IPS-20b (cell line): ENCODE data around the gene QRSL1.
A peak's percentile ranks its signal among the peaks of the same experiment; 100 is the strongest.
"Not testable (repeated sequence)": the region's sequence is repeated elsewhere in the genome, so short reads cannot be mapped to it uniquely, and the experiment has no call there.

Experiments
- H3K27ac ChIP-seq: one replicate; pipeline ENCODE4 v1.5.1; 2013; ENCODE audit warnings: low read length
- H3K27me3 ChIP-seq: 2 replicates; pipeline ENCODE4 v1.6.1; 2013; ENCODE audit warnings: mild to moderate bottlenecking, low read length, inconsistent platforms; ENCODE audit not compliant: insufficient read depth
- H3K36me3 ChIP-seq: 2 replicates; pipeline ENCODE4 v1.6.1; 2013; ENCODE audit warnings: low read depth, mild to moderate bottlenecking, inconsistent platforms, low read length, moderate library complexity; ENCODE audit not compliant: insufficient read depth
- H3K4me1 ChIP-seq: 2 replicates; pipeline ENCODE4 v1.6.1; 2013; ENCODE audit warnings: mild to moderate bottlenecking, control low read depth, inconsistent platforms, low read length, moderate library complexity; ENCODE audit not compliant: insufficient read depth
- H3K4me3 ChIP-seq: 2 replicates; pipeline ENCODE4 v1.5.1; 2013; ENCODE audit warnings: mild to moderate bottlenecking, low read length, inconsistent platforms
- H3K9ac ChIP-seq: 2 replicates; pipeline ENCODE4 v1.6.1; 2013; ENCODE audit warnings: low read depth, mild to moderate bottlenecking, inconsistent platforms, low read length, moderate library complexity
- H3K9me3 ChIP-seq: 2 replicates; pipeline ENCODE4 v1.6.1; 2013; ENCODE audit warnings: mild to moderate bottlenecking, low read depth, low read length, inconsistent platforms; ENCODE audit not compliant: insufficient read depth

Gene QRSL1

DNA sequence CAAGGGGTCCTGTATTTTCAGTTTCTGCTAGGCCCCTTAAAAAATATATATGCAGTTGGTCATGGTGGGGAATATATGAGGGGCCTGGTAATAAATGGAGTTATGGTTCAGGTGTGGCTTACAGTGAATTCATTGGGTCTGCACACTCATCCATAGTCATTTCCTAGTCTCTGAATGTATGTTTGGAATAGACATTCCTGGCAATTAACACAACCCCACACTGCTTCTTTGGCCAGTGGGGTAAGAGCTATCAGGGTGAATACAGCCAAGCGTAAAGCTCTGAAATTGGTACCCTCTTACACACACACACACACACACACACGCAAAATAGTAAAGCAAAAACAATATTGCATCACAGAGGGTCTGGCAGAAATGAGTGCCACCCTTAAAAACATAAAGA, 56.5 kb downstream of the QRSL1 start:
- Histone ChIP-seq H3K4me3 (no peak overlapping the region), H3K4me1 (peaks cover 6% of the 10 kb centered on the region; the same call in 1 of the 2 replicates), H3K27me3 (no peaks in the 10 kb centered on the region), H3K27ac (no peak overlapping the region), H3K9ac (no peak overlapping the region), H3K36me3 (no peaks in the 10 kb centered on the region), H3K9me3 (no peaks in the 10 kb centered on the region)

DNA sequence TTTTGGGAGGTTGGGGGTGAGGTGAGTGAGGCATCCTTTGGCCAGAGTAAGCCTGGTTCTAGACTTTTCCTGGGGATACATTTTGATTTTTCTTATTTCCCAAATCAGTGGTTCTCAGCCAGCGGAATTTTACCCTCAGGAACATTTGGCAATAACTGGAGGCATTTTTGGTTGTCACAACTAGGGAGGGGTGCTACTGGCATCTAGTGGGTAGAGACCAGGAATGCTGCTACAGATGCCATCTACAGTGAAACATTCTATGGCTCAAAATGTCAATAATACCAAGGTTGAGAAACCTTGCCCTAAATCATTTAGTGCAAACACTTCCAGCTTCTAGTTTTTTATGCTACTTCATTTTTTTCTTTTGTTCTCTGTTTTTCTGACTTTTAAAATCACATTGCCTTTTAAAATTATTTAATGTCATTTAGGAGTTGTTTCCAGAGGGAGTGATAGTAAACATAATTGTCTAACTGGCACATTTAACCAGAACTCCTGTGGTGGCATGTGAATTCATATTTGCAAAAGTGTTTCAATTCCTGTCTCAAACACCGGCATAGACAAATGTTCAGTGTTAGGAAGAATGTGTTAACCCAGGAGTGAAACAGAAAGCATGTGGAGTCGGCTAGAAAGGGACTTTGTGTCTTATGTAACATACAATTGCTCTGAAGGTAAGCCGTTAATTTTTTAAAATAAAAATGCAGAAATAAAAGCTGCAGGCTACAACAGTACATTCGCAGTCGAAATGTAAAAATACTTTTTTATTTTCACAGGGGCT, 59.0 kb downstream of the QRSL1 start:
- Histone ChIP-seq H3K27me3 (no peaks in the 10 kb centered on the region), H3K9ac (no peak overlapping the region), H3K4me3 (no peak overlapping the region), H3K4me1 (peaks cover 25% of the 10 kb centered on the region), H3K9me3 (no peaks in the 10 kb centered on the region), H3K36me3 (no peaks in the 10 kb centered on the region), H3K27ac (no peak overlapping the region)

DNA sequence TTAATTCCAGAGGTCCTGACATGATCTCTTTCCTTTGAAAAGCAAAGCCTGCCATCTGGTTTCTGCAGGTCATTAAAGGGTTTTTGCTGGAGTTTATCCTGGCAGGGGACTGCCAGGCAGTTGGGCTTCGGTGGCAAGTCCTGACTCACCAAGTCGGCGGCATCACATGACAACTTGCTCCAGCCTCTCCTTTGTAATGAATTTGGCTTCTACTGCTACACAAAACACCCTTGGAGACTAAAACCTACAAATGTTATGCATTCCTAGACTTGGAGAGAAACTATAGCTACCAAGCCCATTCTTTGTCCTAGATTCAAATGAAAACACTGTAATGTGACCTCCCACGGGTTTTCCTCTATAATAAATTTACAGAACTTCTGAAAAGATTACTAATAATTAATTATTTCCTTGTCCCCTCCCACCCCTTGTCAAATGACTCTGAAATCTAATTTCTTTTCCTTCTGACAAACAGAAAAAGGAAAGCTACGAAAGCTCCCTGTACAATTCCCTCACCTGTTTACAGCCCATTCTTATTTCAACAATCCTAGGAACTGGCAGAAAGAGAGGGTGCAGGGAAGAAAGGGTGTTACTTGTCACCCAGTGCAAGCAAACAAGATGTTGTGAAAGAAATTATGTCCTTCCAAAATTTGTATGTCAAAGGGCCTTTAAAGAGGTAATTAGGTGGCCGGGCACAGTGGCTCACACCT, 62.9 kb downstream of the QRSL1 start:
- peak overlapping the region; percentile 58; the same call in 1 of the 2 replicates for H3K9ac ChIP-seq
- no peaks in the 10 kb centered on the region for H3K36me3 ChIP-seq
- no peak overlapping the region for H3K4me3 ChIP-seq
- H3K27ac ChIP-seq = no peak overlapping the region
- no peaks in the 10 kb centered on the region for H3K27me3 ChIP-seq
- H3K4me1 ChIP-seq = peaks cover 34% of the 10 kb centered on the region
- H3K9me3 ChIP-seq = no peaks in the 10 kb centered on the region

DNA sequence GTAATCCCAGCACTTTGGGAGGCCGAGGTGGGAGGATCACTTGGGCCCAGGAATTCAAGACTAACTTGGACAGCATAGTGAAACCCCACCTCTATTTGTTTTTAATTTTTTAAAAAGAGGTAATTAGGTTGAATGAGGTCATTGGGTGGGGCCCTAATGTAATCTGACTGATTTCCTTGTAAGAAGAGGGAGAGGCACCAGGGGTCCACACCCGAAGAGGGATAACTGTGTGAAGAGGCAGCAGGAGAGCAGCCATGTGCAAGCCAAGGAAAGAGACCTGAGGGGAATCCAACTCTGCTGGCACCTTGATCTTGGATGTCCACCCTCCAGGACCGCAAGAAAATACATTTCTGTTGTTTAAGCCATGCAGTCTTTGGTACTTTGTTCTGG, 63.4 kb downstream of the QRSL1 start:
- Histone ChIP-seq H3K27me3 (no peaks in the 10 kb centered on the region), H3K4me3 (no peak overlapping the region), H3K36me3 (no peaks in the 10 kb centered on the region), H3K4me1 (peaks cover 31% of the 10 kb centered on the region), H3K27ac (peak overlapping the region; percentile 73), H3K9ac (peak overlapping the region; percentile 58; the same call in 1 of the 2 replicates), H3K9me3 (no peaks in the 10 kb centered on the region)

DNA sequence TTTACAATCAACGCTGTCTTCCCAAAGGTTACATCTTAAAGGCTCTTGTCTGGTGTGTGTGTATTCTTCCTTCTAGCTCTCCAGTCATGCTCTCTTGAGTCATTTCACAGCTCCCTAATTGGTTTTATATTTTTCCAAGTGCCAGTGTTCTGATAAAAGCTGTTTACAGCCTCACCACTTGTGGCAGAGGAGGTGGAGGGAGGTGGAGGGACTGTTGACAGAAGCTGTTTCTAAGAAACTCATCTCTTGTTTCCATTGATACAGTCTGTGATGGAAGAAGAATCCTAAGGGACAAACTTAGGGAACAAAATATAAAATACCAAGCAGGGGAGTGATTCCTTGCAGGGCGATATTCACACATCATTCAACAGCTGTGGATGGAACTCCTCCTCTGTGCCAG, 64.0 kb downstream of the QRSL1 start:
- Histone ChIP-seq H3K4me1 (peaks cover 28% of the 10 kb centered on the region), H3K36me3 (no peaks in the 10 kb centered on the region), H3K27ac (peak overlapping the region; percentile 73), H3K9me3 (no peaks in the 10 kb centered on the region), H3K27me3 (no peaks in the 10 kb centered on the region), H3K4me3 (no peak overlapping the region), H3K9ac (peak overlapping the region; percentile 58; the same call in 1 of the 2 replicates)

DNA sequence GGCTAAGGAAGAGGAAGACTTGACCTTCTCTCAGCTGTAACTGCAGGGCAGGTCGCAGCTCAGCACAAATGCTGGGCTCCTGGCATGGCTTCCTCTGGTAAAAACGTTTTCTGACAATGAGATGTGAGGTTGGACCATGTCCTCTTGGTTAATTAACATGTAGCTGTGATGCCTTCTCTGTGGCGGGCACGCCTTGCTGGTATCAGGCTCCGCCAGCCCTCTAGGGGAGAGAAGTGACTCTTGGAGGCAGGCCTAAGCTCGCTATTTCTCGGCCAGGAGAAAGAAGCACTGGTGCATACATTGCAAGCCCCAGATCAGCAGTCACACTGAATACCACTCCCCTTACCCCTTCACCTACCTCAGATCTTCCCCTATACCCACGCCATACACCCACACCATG, 65.0 kb downstream of the QRSL1 start:
- no peaks in the 10 kb centered on the region for H3K9me3 ChIP-seq
- H3K9ac ChIP-seq = peak overlapping the region; percentile 21; the same call in 1 of the 2 replicates
- no peaks in the 10 kb centered on the region for H3K36me3 ChIP-seq
- peaks cover 28% of the 10 kb centered on the region for H3K4me1 ChIP-seq
- H3K27me3 ChIP-seq = no peaks in the 10 kb centered on the region
- H3K4me3 ChIP-seq = no peak overlapping the region
- peak overlapping the region; percentile 19 for H3K27ac ChIP-seq

DNA sequence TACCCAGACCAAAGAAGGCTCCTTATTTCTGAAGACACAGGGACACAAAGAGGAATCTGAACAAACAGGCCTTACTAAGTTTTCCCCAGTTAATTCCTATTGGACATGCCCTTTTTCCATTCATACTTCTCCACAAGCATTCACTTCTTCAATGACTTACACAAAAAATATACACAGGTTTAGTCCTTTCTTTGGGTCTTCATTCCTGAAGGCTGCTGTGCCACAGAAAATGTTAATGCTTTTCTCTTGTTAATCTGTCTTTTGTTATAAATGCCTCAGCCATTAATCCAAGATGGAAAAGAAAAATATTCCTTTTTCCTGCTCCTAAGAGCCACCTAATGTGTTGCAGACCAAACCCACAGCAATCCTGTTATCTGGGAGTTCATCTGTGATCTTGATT, 71.2 kb downstream of the QRSL1 start:
- Histone ChIP-seq H3K4me3 (no peak overlapping the region), H3K4me1 (peaks cover 5% of the 10 kb centered on the region; the same call in 1 of the 2 replicates), H3K9ac (no peak overlapping the region), H3K36me3 (no peaks in the 10 kb centered on the region), H3K27ac (no peak overlapping the region), H3K9me3 (peaks cover 14% of the 10 kb centered on the region), H3K27me3 (no peaks in the 10 kb centered on the region)

DNA sequence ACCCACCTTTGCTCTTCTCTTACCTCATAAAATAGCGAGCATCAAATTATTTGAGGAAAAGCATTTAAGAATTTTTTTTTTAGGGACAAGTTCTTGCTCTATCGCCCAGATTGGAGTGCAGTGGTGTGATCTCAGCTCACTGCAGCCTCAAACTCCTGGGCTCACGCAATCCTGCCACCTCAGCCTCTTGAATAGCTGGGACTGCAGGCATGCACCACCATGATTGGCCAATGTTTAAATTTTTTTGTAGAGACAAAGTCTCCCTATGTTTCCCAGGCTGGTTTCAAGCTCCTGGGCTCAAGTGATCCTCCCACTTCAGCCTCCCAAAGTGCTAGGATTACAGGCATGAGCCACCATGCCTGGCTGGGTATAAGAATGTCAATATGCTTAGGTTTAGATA, 71.8 kb downstream of the QRSL1 start:
- not testable (repeated sequence) for H3K4me1 ChIP-seq, H3K27me3 ChIP-seq, H3K36me3 ChIP-seq, H3K4me3 ChIP-seq, H3K27ac ChIP-seq, H3K9ac ChIP-seq
- peaks cover 20% of the 10 kb centered on the region for H3K9me3 ChIP-seq

DNA sequence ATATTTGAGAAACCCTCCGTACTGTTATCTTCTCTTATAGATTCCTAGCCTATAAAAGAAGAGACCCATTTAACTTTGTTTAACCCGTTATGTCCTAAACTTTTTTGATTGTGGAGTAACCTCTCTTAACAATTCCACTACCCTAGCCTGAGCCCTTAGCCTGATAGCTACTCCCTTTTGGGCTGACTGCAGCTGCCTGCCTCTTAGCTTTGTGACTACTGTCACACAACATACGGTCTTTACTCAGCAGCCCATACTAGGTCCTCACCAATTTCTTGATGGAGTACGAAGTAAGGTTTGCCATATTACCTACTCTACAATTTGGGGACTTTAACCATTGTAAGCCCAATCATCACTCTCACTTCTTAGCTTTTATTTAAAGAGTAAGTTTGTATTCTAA, 72.7 kb downstream of the QRSL1 start:
- Histone ChIP-seq H3K27me3 (no peaks in the 10 kb centered on the region), H3K4me1 (peaks cover 5% of the 10 kb centered on the region; the same call in 1 of the 2 replicates), H3K36me3 (no peaks in the 10 kb centered on the region), H3K9me3 (peaks cover 21% of the 10 kb centered on the region), H3K9ac (no peak overlapping the region), H3K27ac (no peak overlapping the region), H3K4me3 (no peak overlapping the region)

DNA sequence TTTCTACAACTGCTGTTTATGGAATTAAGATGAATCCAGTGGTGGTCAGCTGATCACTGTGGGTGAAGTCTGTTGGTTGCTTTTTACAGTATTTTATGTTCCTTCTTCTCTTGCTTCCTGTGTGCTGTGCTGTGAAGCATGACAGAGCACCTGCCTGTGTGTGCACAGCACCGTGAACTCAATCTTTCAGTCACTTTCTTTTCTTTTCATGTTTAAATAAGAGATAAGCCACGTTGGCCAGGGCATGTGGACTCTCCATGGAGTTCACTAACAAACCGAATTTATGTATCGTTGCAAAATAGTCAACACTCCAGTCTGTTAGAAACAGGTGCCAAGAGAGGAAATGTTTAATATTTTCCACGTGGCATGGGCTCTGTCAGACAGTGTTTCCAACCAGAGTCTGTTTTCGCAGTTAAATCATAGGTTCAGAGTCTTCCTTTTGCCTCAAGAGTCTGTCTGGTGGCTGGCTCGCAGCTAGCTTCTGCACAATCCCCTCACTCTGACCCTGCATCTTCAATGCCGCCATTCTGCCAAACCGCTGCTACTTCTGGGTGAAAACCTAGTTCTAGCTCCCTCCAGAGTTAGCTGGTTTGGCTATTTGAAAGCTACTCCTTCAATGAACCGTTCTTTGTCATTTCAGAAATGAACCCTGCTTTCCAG, 73.2 kb downstream of the QRSL1 start:
- Histone ChIP-seq H3K36me3 (no peaks in the 10 kb centered on the region), H3K4me3 (no peak overlapping the region), H3K9me3 (peaks cover 21% of the 10 kb centered on the region), H3K4me1 (peaks cover 5% of the 10 kb centered on the region; the same call in 1 of the 2 replicates), H3K9ac (no peak overlapping the region), H3K27me3 (no peaks in the 10 kb centered on the region), H3K27ac (no peak overlapping the region)

DNA sequence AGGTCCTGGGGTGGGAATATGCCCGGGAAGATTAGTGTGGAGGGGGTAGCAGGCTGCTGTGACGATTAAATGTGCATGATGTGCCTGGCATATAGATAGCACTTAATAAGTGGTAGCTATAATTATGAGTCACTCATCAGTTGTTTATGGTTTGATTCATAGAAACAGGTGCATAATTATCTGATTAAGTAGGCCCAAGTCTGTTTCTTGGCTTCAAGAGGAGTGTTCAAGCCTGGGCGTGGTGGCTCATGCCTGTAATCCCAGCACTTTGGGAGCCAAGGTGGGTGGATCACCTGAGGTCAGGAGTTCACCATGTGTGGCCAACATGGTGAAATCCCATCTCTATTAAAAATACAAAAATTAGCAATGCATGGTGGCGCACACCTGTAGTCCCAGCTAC, 74.9 kb downstream of the QRSL1 start:
- Histone ChIP-seq H3K4me1 (peaks cover 5% of the 10 kb centered on the region; the same call in 1 of the 2 replicates), H3K9me3 (peaks cover 21% of the 10 kb centered on the region), H3K36me3 (no peaks in the 10 kb centered on the region), H3K9ac (no peak overlapping the region), H3K4me3 (no peak overlapping the region), H3K27me3 (no peaks in the 10 kb centered on the region), H3K27ac (no peak overlapping the region)
